GM12878 (cell line): ENCODE results near the gene LDLRAD3.

Experiments
- BHLHE40 ChIP-seq, 2 experiments: fragments of 450-650 bp in 1 of 2; IDR thresholded peaks; 2 replicates each; pipeline ENCODE4 v1.6.1; 2011 to 2017; ENCODE audit warnings: low read depth in 2 of 2, borderline replicate concordance in 1 of 2, improper control_type of control experiment in 1 of 2, low read length in 1 of 2, mild to moderate bottlenecking in 1 of 2
- ETV6 ChIP-seq, 2 experiments: fragments of 450-650 bp in 1 of 2; IDR thresholded peaks in 1 of 2; conservative IDR thresholded peaks in 1 of 2; 2 replicates each; pipeline ENCODE4 v1.6.1; 2014; ENCODE audit warnings: antibody characterized with exemption in 1 of 2, borderline replicate concordance in 1 of 2, low read depth in 1 of 2, mild to moderate bottlenecking in 1 of 2, moderate library complexity in 1 of 2
- EZH2 ChIP-seq: IDR thresholded peaks from 2 replicates; pipeline ENCODE4 v1.6.1; 2012; ENCODE audit warnings: low read depth, mild to moderate bottlenecking, control low read depth, inconsistent platforms, low read length, borderline replicate concordance; ENCODE audit not compliant: control insufficient read depth
- HDAC6 ChIP-seq: fragments of 200-600 bp; sonication (generic); IDR thresholded peaks from one replicate; pipeline ENCODE4 v1.8.0; 2017; ENCODE audit warnings: antibody characterized with exemption; ENCODE audit not compliant: unreplicated experiment
- PML ChIP-seq: IDR thresholded peaks from 2 replicates; pipeline ENCODE4 v1.6.1; 2012; ENCODE audit warnings: low read length, inconsistent platforms
- POLR2AphosphoS5 ChIP-seq: IDR thresholded peaks from 2 replicates; pipeline ENCODE4 v1.6.1; 2011; ENCODE audit warnings: mild to moderate bottlenecking, low read length, inconsistent platforms
- RFX5 ChIP-seq: IDR thresholded peaks from 2 replicates; pipeline ENCODE4 v1.6.1; 2011; ENCODE audit warnings: low read depth, low read length, improper control_type of control experiment
- SUZ12 ChIP-seq: fragments of 200-600 bp; sonication (generic); IDR thresholded peaks from one replicate; pipeline ENCODE4 v1.6.1; 2018; ENCODE audit warnings: antibody characterized with exemption, mild to moderate bottlenecking; ENCODE audit not compliant: unreplicated experiment
- TAF1 ChIP-seq: IDR thresholded peaks from 2 replicates; pipeline ENCODE4 v1.6.1; 2011; ENCODE audit warnings: mild to moderate bottlenecking, low read depth, low read length, borderline replicate concordance
- YY1 ChIP-seq: IDR thresholded peaks from 2 replicates; pipeline ENCODE4 v1.6.1; 2011; ENCODE audit warnings: low read depth, mild to moderate bottlenecking, low read length
- TF ChIP-seq, protein P1 (sequence below), 3 experiments: IDR thresholded peaks in 2 of 3; conservative IDR thresholded peaks in 1 of 3; 2 replicates each; pipeline ENCODE4 v1.5.1; 2011; ENCODE audit warnings: low read depth in 3 of 3, low read length in 3 of 3, mild to moderate bottlenecking in 3 of 3, control low read depth in 2 of 3, moderate library complexity in 2 of 3, inconsistent platforms in 1 of 3, mixed read lengths in 1 of 3; ENCODE audit not compliant: control insufficient read depth in 2 of 3, insufficient read depth in 1 of 3; ENCODE audit errors: extremely low read depth in 1 of 3
- TF ChIP-seq, protein P2 (sequence below): fragments of 450-650 bp; IDR thresholded peaks from 2 replicates; pipeline ENCODE4 v1.6.1; 2017; ENCODE audit warnings: mild to moderate bottlenecking
- TF ChIP-seq, protein P3 (sequence below): fragments of 450-650 bp; IDR thresholded peaks from 2 replicates; pipeline ENCODE4 v1.6.1; 2017; ENCODE audit warnings: low read depth, mild to moderate bottlenecking, moderate library complexity

DNA sequence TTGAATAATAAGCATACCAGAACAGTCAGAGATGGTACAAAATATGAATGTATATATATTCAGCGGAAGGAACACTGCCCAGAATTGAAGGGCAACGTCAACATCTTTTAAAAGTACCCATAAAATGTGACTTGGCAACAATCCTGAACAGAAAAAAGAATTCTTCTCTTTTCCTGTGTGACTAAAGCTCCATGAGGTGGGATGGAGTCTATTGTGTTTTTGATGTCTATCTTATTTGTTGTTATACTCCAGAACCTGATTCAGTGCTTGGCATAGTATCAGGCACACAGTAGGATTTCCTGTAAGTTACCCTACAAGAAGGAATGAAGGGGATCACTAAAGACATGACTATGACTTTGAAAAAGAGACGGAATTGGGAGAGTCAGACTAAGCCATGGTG lies 10.3 kb downstream of the LDLRAD3 start:
- TF ChIP-seq PML, result no peak
- TF ChIP-seq, protein P1, sequence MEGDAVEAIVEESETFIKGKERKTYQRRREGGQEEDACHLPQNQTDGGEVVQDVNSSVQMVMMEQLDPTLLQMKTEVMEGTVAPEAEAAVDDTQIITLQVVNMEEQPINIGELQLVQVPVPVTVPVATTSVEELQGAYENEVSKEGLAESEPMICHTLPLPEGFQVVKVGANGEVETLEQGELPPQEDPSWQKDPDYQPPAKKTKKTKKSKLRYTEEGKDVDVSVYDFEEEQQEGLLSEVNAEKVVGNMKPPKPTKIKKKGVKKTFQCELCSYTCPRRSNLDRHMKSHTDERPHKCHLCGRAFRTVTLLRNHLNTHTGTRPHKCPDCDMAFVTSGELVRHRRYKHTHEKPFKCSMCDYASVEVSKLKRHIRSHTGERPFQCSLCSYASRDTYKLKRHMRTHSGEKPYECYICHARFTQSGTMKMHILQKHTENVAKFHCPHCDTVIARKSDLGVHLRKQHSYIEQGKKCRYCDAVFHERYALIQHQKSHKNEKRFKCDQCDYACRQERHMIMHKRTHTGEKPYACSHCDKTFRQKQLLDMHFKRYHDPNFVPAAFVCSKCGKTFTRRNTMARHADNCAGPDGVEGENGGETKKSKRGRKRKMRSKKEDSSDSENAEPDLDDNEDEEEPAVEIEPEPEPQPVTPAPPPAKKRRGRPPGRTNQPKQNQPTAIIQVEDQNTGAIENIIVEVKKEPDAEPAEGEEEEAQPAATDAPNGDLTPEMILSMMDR (IDR thresholded peaks at IDR 0.05 in 2 of 3, conservative IDR thresholded peaks at IDR 0.05 in 1 of 3; ENCODE audit: control insufficient read depth in 2 of 3, extremely low read depth in 1 of 3, insufficient read depth in 1 of 3, low read depth in 3 of 3, low read length in 3 of 3), result no peak
- TF ChIP-seq BHLHE40 (IDR thresholded peaks at IDR 0.05; ENCODE audit: borderline replicate concordance in 1 of 2, low read depth in 2 of 2, low read length in 1 of 2), result no peak
- TF ChIP-seq ETV6 (conservative IDR thresholded peaks at IDR 0.05 in 1 of 2, IDR thresholded peaks at IDR 0.05 in 1 of 2; ENCODE audit: borderline replicate concordance in 1 of 2, low read depth in 1 of 2), result no peak
- TF ChIP-seq EZH2, result no peak
- TF ChIP-seq, protein P2, sequence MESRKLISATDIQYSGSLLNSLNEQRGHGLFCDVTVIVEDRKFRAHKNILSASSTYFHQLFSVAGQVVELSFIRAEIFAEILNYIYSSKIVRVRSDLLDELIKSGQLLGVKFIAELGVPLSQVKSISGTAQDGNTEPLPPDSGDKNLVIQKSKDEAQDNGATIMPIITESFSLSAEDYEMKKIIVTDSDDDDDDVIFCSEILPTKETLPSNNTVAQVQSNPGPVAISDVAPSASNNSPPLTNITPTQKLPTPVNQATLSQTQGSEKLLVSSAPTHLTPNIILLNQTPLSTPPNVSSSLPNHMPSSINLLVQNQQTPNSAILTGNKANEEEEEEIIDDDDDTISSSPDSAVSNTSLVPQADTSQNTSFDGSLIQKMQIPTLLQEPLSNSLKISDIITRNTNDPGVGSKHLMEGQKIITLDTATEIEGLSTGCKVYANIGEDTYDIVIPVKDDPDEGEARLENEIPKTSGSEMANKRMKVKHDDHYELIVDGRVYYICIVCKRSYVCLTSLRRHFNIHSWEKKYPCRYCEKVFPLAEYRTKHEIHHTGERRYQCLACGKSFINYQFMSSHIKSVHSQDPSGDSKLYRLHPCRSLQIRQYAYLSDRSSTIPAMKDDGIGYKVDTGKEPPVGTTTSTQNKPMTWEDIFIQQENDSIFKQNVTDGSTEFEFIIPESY, result no peak
- no peak for TF ChIP-seq TAF1
- TF ChIP-seq HDAC6, result no peak
- no peak for TF ChIP-seq RFX5
- no peak for TF ChIP-seq SUZ12
- no peak for TF ChIP-seq YY1
- TF ChIP-seq POLR2AphosphoS5, result no peak
- TF ChIP-seq, protein P3, sequence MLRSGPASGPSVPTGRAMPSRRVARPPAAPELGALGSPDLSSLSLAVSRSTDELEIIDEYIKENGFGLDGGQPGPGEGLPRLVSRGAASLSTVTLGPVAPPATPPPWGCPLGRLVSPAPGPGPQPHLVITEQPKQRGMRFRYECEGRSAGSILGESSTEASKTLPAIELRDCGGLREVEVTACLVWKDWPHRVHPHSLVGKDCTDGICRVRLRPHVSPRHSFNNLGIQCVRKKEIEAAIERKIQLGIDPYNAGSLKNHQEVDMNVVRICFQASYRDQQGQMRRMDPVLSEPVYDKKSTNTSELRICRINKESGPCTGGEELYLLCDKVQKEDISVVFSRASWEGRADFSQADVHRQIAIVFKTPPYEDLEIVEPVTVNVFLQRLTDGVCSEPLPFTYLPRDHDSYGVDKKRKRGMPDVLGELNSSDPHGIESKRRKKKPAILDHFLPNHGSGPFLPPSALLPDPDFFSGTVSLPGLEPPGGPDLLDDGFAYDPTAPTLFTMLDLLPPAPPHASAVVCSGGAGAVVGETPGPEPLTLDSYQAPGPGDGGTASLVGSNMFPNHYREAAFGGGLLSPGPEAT, result no peak
